Muscle of back (tissue), 11 donors: Measurements from ENCODE around the gene POLE4. TPM values are rescaled to one million over a fixed set of nuclear protein-coding genes. Genes with fewer than 3 reads are reported as not detected.

Experiments
- DNase-seq, 3 donors: peaks; one replicate each; pipeline versions ENCODE4 v3.0.0 to v3.0.0-alpha.2; 2013
- polyA plus RNA-seq, 10 donors: library from polyadenylated mRNA; unstranded; fragments of 120-200 nt; gene quantifications; one replicate each; pipeline ENCODE4 v1.2.1, GENCODE V29; 2013; ENCODE audit not compliant: insufficient read length in 10 of 10

Gene POLE4
- polyA plus RNA-seq, 10 donors, result 40.9 to 57.7 (median 53.1) TPM

- DNase-seq, result peak; percentile 22 to 84 (median 46)
These were observed 27.7 kb downstream of the POLE4 start for GRCh38 chr2:74985978-74986609.

- peak in 2 of 3 donors; percentile 51 to 70 for DNase-seq
These were observed 33.5 kb downstream of the POLE4 start for GRCh38 chr2:74991977-74992376.

- no peak for DNase-seq
These were observed 41.0 kb downstream of the POLE4 start for GRCh38 chr2:74999468-74999867.

DNA sequence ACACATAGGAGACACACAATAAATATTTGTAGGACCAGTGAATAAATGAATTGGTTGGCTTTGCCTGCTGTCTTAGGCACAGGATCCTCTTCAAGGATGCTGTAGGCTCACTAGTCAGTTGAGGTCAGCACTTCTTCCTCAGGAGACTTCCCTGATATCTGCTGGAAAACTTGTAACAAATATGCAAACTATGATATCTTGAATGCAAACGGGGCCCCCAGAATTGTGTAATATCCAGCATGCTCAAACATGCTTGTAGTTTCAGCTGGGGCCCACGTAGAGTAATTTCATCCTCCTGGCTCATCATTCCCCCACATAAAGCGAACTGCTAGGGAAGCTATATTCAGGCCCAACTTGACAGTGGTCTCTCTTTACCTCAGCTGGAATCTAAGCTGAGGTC is 43.6 kb downstream of the POLE4 start:
- DNase-seq, result no peak

DNA sequence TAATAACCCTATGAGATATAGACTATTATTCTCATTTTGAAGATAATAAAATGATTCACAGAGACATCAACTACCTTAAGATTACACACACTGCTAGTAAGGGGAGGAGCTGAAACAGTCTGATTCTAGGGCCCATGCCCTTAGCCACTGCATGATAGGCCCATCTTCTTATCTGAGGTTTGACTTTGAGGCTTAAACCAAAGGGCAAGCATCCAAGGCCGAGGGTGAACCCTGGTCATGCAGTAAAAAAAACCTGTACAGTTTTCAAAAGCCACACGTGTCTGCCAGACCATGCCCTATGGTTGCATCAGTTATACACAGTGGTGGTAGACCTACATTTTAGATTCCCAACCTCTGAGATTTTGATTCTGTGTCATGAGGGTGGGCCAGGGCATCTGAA is 44.8 kb downstream of the POLE4 start:
- DNase-seq, result no peak

DNA sequence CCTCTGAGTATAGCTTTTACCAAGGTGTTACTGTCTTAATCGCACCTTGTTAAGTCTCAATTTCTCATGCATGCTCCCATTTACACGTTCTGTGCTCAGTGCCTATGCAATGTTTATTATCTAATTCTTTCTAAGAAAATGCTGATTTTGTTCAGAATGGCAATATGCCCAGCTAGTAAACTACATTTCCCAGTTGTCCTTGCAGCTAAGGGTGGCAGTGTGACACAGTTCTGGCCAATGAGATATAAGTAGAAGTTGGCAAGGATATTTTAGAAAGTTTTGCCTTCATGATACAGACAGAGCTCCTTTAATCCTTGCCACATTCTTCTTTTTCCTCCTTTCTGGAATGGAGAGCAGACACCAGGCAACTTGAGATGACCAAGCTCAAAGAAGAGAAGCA is 45.3 kb downstream of the POLE4 start:
- DNase-seq, result no peak

- DNase-seq, result no peak
These were observed 47.6 kb downstream of the POLE4 start for GRCh38 chr2:75006041-75006440.

- no peak for DNase-seq
These were observed 48.6 kb downstream of the POLE4 start for GRCh38 chr2:75007061-75007460.

GRCh38 chr2:75007819-75008218 is 49.4 kb downstream of the POLE4 start:
- DNase-seq, result peak in 1 of 3 donors; percentile 8

GRCh38 chr2:75010571-75010970 is 52.1 kb downstream of the POLE4 start:
- DNase-seq, result no peak

GRCh38 chr2:75012080-75012479 is 53.6 kb downstream of the POLE4 start:
- no peak for DNase-seq

GRCh38 chr2:75018162-75018561 is 59.7 kb downstream of the POLE4 start:
- DNase-seq, result peak in 1 of 3 donors; percentile 16

Other genes starting within 250 kb of the POLE4 start
- 1 to 10 TPM; 5.9 to 9.0 (median 7.9) TPM for gene HK2, start 124.5 kb upstream of the POLE4 start, polyA plus RNA-seq
- under 1 TPM; 0.13 to 0.94 (median 0.42) TPM for gene TACR1, start 240.9 kb downstream of the POLE4 start, polyA plus RNA-seq